ENCODE results near the gene LMNA.

- no peak for TF ChIP-seq EGR1 (IDR thresholded peaks at IDR 0.05)
- no peak for TF ChIP-seq TAF1 (IDR thresholded peaks at IDR 0.05; ENCODE audit: low read depth)
- no peak for TF ChIP-seq EP300 (IDR thresholded peaks at IDR 0.05; ENCODE audit: borderline replicate concordance)
- TF ChIP-seq MAX (IDR thresholded peaks at IDR 0.05), result no peak
- TF ChIP-seq RAD21 (IDR thresholded peaks at IDR 0.05; ENCODE audit: low read depth), result no peak
- TF ChIP-seq CREB1 (IDR thresholded peaks at IDR 0.05; ENCODE audit: low read depth), result no peak
- TF ChIP-seq USF1 (IDR thresholded peaks at IDR 0.05), result no peak
- TF ChIP-seq REST (IDR thresholded peaks at IDR 0.05; ENCODE audit: low read depth), result no peak
- no peak for TF ChIP-seq ZBTB7A (IDR thresholded peaks at IDR 0.05; ENCODE audit: low read depth)
- no peak for TF ChIP-seq YY1 (IDR thresholded peaks at IDR 0.05; ENCODE audit: low read depth)
- TF ChIP-seq CEBPB (IDR thresholded peaks at IDR 0.05), result no peak
- no peak for TF ChIP-seq TCF12 (IDR thresholded peaks at IDR 0.05; ENCODE audit: low read depth)
- no peak for TF ChIP-seq NFIC (IDR thresholded peaks at IDR 0.05)
Observed at GRCh38 chr1:156117414-156118176, 3.1 kb downstream of the LMNA start.

Measured in Ishikawa (cell line).